GM19452 (cell line): ENCODE data around the gene TCEAL4.

Experiments
- ATAC-seq: cut with Tn5 transposase; IDR thresholded peaks from one replicate; pipeline ENCODE4 v1.9.1; 2021; ENCODE audit not compliant: unreplicated experiment

TCEAL4 gene

DNA sequence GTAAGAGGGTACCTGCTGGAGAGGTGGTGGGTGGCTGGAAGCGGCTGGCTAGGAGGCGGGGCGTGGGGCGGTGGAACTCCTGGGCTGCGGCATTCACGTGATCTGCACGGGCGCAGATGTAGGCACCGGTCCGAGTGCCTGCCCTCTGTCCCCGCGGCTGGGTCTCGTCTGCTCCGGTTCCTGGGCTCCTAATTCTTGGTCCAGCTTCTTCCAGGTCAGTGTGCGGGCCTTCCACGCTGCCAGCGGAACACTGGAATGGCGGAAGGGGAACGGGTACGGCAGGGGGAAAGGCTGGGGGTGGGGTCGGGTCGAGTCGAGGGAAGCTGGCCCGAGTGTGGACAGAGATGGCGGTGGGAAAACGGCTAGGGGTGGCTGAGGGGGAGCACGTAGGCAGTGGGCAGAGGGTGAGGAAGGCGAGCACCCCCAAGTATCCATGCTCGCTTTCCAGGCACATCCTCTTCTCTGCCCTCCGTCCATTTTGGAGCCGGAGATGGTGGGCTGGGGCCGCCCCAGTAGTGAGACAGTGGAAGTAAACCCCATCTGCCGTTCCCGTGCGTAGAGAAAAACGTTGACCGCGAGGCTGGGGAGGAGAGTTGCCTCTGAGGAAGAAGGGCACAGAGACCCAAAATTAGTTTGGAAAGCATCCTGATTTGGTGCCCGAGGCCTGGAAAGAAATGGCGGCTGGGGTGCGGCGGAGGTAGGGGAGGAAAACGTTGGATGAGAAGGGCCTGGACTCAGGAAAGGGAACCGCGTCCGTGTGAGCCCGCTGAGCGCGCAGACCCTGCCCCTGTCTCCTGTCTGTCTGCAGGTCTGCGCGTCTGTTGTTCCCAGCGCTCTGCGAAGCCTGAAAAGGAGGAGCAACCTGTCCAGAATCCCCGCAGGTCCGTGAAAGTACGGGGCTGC is at the start of gene TCEAL4:
Gene TCEAL4 (plus strand): TSS at position 105 of the 903 bp plus-strand sequence. CDS start 1,161 bp downstream, outside the sequence.
- peak; percentile 87 for ATAC-seq

DNA sequence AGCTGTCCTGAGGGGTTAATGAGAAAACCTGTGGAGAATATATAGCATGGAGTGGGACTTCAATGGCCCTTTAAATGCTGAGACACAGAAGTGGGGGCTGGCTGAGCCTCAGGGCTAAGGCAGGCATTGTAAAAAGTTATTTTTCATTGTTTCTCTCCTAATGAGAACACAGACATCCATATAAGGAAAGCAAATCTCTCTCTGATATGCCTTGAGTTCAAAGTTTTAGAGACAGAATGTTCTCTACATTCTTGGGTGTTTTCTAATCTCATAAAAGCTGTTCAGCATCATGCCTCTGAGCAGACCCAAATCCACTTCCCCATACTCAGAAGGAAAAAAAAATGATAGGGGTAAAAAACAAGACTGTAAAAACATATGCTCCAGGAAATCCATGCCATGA is 49.2 kb upstream of the TCEAL4 start:
- no peak for ATAC-seq

DNA sequence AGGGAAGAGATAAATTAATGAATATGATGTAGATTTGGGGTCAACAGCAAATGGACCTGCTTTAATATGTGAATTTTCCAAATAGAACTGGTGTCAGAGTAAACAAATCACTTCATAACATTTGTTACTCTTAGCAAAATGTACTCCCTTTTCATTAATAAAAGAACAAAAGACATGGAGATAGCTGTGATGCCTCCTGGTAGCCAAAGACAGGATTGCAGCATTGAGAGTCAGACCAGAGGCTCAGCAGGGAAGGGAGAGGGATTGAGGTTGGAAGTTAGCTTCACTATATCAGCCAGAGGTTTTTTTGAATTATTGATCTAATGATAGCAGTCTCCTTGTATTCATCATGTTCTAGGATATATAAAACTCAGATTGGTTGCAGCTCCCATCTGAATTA is 48.6 kb upstream of the TCEAL4 start:
- no peak for ATAC-seq

GRCh38 chrX:103537871-103538387 is 47.4 kb upstream of the TCEAL4 start:
- no peak for ATAC-seq

- ATAC-seq = no peak
These were observed 46.6 kb upstream of the TCEAL4 start for GRCh38 chrX:103538728-103539127.

DNA sequence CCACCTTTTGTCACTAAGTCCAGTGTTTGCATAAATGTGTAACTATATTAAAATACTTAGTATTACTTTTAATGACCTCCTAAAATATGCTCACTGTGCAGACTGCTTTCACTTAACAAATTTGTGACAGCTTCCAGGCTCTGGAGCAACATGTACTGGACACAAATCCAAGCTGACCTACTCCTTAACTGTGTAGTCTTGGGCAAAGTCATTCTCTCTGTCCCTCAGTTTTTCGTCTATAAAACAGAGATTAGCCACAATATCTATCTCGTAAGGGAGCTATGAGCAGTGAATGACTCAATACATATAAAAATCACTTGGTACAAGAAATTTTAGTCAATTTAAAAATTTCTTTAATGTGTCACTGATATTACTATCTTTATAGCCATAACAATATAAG is 45.6 kb upstream of the TCEAL4 start:
- ATAC-seq = no peak

GRCh38 chrX:103540145-103540544 is 45.2 kb upstream of the TCEAL4 start:
- no peak for ATAC-seq

GRCh38 chrX:103549916-103550315 is 35.4 kb upstream of the TCEAL4 start:
- no peak for ATAC-seq

- ATAC-seq = no peak
These were observed 34.8 kb upstream of the TCEAL4 start for GRCh38 chrX:103550415-103551051.

DNA sequence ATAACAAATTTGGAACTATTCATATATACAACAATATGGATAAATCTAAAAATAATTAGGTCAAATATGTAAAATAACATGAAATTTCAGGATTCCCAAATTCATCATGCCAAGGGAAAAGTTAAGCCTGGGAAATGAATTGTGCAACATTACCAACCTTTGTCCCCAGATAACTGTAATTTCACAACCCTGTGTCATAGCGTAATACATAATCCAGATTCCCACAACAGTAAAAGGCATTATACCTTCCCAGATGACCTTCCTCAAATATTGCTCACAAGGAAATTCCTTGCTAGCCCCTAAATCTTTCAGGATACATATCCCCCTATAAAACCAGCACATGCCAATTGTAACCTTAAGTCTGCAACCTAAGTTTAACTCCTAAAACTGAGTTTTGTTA is 33.1 kb upstream of the TCEAL4 start:
- ATAC-seq = no peak

DNA sequence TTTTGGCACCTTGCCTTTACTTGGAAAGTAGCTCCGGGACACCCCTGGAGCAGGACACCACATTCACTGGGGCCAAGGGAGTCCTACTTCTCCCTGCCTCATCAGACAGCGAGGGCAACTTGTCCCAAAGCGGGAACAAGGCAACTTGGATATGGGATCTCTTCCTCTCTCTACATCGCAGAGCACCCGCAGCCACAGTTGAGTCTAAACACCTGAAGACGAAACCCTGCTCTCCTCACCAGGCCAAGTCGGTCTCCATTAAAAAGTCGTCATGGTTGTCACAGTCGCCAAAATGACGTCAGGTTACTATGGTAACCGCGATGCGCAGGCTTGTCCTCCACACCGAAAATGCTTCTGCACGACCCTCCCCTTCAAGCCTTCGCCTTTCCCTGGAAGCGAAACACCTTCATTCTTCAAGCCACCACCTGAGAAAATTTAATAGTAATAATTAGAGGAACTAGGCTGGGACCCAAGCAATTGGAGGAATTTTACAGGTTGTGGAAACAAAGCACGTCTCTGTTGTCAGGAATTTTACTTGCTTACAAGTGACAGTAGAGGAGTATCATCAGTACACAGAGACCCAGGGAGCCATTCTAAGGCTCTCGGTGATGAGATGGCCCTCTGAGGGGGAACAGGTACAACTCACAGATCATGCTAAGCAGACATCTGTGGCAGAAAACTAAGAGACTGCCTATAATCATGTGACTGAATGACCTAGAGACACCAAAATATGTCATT is 30.5 kb upstream of the TCEAL4 start:
- peak; percentile 98 for ATAC-seq

GRCh38 chrX:103556963-103557612 is 28.2 kb upstream of the TCEAL4 start:
- ATAC-seq = no peak

GRCh38 chrX:103560256-103560655 is 25.1 kb upstream of the TCEAL4 start:
- no peak for ATAC-seq

GRCh38 chrX:103562801-103563200 is 22.5 kb upstream of the TCEAL4 start:
- no peak for ATAC-seq

DNA sequence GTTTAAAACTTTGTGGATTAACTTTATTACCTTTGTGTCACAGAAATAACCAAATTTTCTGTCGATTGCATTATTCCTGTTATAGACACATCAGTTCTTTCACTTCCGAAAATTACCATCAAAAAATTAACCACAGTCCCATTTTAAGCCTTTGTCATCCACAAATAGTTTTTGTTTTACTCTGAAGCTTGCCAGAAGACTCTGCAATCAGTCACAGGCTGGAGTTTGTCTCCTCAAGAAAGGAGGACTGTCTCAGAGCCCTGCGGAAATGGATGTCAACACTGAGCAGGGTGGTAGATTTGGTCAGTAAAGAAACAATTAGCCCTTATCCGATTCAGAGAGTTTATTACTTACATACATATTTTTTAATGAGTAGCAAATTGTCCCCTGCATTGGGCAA is 20.1 kb upstream of the TCEAL4 start:
- ATAC-seq = no peak

DNA sequence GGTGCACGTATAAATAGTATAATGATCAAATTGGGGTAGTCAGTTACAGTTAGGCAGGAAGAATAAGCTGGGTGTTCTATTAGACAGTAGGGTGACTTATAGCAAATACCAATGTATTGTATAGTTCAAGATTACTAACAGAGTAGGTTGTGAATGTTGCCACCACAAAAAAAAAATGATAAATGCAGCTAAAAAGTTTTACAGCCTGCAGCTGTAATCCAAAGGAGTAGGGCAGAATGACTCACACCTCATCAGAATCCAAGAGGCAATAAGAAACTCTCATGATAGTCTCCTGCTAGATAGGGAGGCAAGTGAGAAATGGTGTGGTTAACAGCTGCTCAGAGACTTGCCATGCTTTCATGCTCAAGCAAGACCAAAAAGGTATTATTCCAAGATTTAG is 19.6 kb upstream of the TCEAL4 start:
- no peak for ATAC-seq

DNA sequence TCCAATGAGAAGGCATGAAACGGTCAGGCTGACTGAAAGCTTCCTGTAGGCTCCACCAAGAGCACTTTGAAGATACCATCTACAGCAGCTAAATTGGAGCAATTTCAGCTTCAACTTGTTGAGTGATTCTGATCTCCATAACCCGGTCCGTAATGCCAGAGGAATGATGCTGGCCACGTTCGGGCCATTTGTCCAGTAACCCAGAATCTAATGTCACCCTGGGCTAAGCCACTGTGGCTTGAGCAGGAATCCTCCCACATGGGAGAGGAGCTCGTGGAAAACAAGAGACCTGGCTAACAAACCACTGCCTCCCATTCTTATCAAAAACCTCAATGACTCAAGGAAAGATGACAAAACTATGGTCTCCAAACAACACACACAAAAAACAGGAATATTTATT is 14.2 kb upstream of the TCEAL4 start:
- no peak for ATAC-seq

DNA sequence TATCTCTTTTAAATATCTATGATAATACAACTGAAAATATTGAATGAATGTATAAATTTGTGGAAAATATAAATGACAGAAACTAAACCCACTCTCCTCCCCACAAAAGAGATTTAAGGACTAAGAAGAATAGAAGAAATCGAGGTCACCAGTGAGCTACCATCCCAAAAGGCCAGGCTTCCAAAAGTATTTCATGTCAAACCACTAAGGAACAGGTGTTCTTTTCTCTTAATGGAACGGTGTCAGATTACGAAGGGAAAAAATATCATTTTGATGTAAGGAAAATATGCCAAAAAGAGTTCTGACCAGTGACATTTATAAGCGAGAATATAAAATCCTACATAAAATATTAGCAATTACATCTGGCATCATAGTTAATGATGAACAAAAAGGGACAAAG is 13.6 kb upstream of the TCEAL4 start:
- ATAC-seq = no peak

- ATAC-seq = no peak
These were observed 12.1 kb upstream of the TCEAL4 start for GRCh38 chrX:103573202-103573601.

- ATAC-seq = no peak
These were observed 719 bp upstream of the TCEAL4 start for GRCh38 chrX:103584596-103584995.

- ATAC-seq = no peak
These were observed 965 bp downstream of the TCEAL4 start for GRCh38 chrX:103586314-103586646.
